Ovary (tissue), 3 donors: ENCODE results near the gene KDM2A.

Source experiments
- EP300 ChIP-seq: sonication (generic); formaldehyde crosslinking; IDR thresholded peaks from one replicate; pipeline ENCODE4 v1.6.1; 2017; ENCODE audit warnings: antibody characterized with exemption
- POLR2A ChIP-seq: fragments of 450-650 bp; IDR thresholded peaks from one replicate; pipeline ENCODE4 v1.6.1; 2017; ENCODE audit warnings: antibody characterized with exemption, mild to moderate bottlenecking, moderate library complexity
- TF ChIP-seq, protein P1 (sequence below), 3 donors: fragments of 450-650 bp in 2 of 3; fragments of 200-600 bp in 1 of 3; IDR thresholded peaks; one replicate each; pipeline versions ENCODE4 v1.5.1 to v1.8.0; 2016 to 2022; ENCODE audit warnings: antibody characterized with exemption in 3 of 3, mild to moderate bottlenecking in 1 of 3
- donor health status: DM: no; HTN: no; CAD: no.

DNA sequence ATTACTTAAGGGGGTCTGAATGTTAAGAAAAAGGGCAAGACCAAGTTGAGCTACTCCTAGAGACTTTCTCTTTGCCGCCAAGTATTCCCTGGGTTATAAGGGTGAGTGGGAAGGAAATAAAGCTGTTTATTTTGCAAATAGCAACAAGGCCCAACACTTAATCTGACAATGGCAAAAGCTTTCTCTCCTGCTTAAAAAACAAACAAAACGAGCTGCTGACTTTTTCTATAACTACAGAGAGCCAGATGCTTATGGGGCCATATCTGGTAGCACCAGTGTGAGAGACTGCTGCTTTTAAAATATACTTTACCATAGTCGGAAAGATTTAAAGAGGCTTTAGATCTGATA, 2.3 kb upstream of the KDM2A start:
- TF ChIP-seq, protein P1, sequence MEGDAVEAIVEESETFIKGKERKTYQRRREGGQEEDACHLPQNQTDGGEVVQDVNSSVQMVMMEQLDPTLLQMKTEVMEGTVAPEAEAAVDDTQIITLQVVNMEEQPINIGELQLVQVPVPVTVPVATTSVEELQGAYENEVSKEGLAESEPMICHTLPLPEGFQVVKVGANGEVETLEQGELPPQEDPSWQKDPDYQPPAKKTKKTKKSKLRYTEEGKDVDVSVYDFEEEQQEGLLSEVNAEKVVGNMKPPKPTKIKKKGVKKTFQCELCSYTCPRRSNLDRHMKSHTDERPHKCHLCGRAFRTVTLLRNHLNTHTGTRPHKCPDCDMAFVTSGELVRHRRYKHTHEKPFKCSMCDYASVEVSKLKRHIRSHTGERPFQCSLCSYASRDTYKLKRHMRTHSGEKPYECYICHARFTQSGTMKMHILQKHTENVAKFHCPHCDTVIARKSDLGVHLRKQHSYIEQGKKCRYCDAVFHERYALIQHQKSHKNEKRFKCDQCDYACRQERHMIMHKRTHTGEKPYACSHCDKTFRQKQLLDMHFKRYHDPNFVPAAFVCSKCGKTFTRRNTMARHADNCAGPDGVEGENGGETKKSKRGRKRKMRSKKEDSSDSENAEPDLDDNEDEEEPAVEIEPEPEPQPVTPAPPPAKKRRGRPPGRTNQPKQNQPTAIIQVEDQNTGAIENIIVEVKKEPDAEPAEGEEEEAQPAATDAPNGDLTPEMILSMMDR (IDR thresholded peaks at IDR 0.05), result no peak
- TF ChIP-seq POLR2A (no peak), EP300 (no peak)
